NCI-H510A treated with DMSO at 0.1 percent for 48 hours (cell line): Measurements from ENCODE around the gene THSD4.
"Not testable (repeated sequence)": the region's sequence is repeated elsewhere in the genome, so short reads cannot be mapped to it uniquely, and the experiment has no call there.

Source experiments
- DNase-seq: peaks from one replicate; lab custom pipeline; 2025; lab: John Stamatoyannopoulos, UW

THSD4 gene

GRCh38 chr15:71718116-71718910 is 603.0 kb downstream of the THSD4 start:
- no peak for DNase-seq

- no peak for DNase-seq
Observed at GRCh38 chr15:71723344-71723743, 608.1 kb downstream of the THSD4 start.

DNA sequence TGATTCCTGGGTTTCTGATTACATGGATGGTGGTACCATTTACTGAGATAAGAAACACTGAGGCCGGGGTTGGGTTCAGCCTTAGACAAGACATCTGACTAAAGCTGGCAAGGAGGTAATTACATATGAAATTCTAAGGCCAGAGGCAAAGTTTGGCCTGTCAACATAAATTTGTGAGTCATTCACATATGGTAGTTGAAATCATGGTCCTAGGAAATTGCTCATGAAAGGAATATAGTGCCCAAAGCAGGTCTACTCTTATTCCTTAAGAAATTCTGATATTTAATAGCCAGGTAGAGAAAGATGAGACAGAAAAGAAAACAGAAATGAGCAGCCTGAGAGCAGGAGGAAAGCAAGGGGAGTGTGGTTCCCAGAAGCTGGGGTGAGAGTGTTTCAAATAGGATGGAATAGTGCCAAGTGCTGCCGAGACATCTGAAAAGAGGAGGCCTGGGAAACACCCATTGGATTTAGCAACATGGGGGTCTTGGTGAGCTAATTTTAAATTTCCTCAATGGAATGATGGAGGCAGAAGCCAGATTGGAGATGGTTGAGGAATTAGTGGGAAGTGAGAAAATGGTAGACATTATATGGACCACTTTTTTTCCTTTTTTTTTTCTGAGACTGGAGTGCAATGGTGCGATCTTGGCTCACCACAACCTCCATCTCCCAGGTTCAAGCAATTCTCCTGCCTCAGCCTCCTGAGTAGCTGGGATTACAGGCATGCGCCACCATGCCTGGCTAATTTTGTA is 610.1 kb downstream of the THSD4 start:
- DNase-seq = not testable (repeated sequence)

DNA sequence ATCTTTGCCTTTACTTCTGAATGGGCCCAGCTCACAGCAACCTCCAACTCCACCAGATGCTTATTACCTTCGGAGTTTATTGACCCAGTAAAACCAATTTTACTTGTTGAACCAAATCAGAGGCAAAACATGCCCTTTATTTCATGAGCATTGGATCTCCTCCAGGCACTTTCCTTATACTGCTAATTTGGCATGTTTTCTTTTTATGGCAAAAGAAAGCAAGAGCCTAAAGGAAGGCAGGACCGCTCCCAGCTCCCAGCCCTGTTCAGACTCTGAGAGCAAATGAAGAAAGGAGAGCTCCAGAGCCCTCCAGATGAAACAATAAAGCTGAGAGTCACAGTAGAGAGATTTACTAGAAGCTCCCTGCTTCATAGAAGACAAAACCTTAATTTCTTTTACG is 613.6 kb downstream of the THSD4 start:
- DNase-seq = no peak

DNA sequence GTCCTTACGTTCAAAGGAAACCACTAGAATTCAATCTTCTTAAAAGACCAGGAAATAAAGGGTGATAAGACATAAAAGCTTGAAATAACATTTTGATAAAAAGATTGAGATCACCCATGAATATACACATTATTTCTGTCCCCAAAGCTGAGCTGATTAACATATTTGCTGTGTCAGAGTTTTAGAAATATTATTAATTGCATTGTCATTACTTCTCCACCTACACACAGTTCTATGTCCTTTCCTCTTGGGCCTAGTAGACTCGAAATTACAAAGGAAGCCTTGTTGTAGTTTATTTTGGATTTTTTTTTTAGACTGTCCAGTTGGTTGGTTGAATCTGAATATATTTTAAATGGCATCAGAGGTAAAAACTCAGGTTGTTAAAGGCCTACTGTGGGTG is 614.0 kb downstream of the THSD4 start:
- no peak for DNase-seq

DNA sequence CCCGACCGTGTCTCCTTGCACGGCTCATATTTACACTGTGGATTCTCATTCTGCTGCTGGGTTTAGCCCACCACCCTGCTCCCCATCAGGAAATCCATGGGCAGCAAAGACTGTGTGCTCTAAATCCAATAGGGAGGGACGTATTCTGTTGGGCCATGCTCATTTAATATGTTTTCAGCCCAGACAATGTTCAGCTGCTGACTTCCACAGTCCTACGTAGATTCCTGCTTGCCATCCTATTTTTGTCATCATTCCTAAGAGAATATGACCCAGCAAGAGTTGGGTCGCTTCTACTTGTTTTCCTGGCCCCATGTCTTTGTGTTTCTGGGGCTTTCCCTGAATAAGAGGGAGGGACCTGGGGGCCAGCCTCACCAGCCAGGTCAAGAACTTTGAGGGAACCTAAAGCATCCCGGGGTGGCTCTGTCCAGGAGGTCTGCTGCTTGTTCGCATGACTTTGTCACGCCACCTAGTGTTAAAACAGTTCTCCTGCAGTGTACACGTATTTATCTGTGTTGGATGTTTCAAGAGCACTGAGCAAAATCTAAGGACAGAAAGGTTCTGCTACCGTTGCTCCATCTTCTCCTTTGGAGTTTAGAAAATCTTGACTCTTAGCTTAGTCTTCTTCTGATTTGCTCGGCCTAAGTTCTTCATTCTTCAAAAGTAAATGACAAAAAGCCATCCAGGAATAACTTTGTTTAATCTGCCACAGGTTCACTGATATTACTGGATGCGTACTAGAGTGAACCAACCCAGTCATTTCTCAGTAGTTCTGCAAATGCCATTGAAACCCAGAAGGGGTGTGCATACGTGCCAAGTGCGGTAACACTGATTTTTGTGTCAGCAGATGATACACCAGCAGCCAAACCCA is 615.2 kb downstream of the THSD4 start:
- peak; percentile 23 for DNase-seq

DNA sequence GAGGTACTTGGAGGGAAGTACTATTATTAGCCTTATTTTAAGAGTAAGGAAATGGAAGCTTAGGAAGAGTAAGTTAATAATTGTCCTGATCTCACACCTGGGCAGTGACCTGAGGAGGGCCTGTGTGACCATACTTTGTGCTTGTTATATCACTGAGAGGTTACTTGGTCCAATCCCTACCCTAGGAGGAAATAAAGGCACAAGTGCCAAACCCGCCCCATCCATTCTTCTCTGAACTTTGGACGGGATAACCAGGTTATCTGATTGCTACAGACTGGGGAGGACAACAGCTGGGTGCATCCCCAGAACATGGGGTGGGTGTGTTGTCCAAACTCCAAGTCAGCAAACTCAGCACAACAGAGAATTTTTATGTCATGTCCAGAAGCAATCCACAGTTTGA is 617.4 kb downstream of the THSD4 start:
- DNase-seq = no peak

GRCh38 chr15:71733122-71733521 is 617.9 kb downstream of the THSD4 start:
- DNase-seq = no peak

DNA sequence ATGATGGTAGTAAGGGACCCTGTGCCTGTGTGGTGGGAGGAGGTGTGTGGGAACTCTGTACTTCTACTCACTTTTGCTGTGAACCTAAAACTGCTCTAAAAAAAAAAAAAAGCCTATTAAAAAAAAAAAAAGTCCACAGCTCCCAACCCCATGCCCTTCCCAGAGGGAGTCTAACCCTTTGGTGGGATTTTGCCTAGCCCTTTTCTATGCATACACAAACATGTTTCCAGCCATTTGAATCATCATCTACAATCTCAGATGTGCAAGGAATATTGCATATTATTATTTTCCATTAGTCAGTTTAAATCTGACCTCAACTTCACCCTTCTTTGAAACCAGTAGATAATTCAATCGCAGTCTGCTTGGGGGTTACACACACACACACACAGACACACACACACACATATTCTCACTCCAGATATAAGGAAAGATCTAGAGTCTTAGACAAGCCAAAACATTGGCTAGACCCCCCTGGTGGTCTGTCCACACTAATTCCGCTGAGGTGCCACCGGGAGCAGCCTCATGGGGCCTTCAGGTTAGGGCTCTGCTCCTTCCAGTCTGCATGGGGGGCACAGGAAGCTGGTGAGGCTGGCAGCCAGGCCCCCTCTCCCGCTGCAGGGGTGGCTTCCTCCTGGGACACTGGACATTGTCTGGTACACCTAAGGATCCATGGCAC is 619.6 kb downstream of the THSD4 start:
- DNase-seq = no peak

DNA sequence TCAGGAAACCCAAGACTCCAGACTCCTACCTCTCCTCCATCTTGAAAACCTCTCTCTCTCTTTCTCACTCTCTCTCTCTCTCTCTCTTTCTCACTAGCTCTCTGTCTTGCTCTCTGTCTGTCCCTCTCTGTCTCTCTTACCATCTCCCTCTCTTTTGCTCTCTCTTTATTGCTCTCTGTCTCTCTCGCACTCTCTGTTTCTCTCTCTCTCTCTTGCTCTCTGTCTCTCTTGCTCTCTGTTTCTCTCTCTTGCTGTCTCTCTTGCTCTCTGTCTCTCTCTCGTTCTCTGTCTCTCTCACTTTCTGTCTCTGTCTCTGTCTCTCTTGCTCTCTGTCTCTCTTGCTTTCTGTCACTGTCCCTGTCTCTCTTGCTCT is 620.1 kb downstream of the THSD4 start:
- DNase-seq = no peak

DNA sequence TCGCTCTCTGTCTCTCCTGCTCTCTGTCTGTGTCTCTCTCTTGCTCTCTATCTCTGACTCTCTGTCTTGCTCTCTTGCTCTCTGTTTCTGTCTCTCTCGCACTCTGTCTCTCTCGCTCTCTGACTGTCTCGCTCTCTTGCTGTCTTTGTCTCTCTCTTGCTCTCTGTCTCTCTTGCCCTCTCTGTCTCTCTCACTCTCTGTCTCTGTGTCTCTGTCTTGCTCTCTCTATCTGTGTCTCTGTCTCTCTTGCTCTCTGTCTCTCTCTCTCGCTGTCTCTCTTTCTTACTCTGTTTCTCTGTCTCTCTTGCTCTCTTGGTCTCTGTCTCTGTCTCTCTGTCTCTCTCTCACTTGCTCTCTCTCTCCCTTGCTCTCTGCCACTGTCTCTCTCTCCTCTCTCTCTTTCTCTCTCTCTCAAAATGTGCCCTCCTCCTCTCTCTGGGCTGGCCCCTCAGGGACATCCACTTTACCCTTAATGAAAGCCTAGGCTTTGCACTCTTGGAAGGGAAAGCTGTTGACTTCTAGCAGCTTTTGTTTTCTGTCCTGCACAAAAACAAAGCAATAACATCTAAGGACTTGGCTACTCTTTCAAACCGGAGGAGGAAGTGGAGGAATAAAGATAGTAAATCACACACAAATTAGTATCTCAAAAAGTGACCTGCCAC is 621.1 kb downstream of the THSD4 start:
- DNase-seq = no peak

- DNase-seq = no peak
Observed at GRCh38 chr15:71737761-71738160, 622.5 kb downstream of the THSD4 start.

- no peak for DNase-seq
Observed at GRCh38 chr15:71739355-71739754, 624.1 kb downstream of the THSD4 start.

- no peak for DNase-seq
Observed at GRCh38 chr15:71742964-71743363, 627.7 kb downstream of the THSD4 start.

DNA sequence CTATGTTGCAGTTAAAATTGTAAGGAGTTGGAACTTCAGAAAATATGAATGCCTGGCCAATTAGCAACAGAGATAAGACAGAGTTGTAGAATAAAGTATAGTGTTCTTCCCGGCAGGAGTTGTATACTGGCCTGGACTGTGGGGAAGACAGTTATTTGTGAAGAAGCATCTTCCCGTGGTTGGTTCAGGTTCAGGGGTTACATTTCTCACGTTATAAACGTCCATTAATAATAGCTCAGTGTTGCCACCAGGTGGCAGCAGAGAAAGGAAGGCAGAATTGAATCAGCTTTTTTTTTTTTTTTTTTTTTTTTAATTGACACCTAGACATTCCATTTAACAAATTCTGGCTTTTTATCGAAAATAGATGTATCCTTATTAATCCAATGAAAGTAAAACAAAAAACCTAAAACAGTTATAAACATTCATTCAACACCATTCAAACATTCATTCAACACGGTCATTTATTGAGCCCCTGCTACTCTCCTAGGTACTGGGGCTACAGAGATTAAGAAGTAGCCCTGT is 628.7 kb downstream of the THSD4 start:
- peak; percentile 54 for DNase-seq

DNA sequence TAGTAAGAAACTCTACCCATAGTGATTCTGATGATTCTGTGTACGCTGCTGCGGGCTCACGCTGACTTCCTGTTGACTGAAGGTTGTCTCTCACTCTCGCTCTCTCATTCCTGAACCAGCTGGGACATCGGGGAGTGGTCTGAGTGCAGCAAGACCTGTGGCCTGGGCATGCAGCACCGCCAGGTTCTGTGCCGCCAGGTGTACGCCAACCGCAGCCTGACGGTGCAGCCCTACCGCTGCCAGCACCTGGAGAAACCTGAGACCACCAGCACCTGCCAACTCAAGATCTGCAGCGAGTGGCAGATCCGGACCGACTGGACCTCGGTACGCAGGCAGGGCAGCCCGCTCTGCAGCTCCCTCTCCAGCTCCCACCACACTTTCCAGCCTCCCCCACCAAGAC is 631.4 kb downstream of the THSD4 start:
- peak; percentile 82 for DNase-seq

DNA sequence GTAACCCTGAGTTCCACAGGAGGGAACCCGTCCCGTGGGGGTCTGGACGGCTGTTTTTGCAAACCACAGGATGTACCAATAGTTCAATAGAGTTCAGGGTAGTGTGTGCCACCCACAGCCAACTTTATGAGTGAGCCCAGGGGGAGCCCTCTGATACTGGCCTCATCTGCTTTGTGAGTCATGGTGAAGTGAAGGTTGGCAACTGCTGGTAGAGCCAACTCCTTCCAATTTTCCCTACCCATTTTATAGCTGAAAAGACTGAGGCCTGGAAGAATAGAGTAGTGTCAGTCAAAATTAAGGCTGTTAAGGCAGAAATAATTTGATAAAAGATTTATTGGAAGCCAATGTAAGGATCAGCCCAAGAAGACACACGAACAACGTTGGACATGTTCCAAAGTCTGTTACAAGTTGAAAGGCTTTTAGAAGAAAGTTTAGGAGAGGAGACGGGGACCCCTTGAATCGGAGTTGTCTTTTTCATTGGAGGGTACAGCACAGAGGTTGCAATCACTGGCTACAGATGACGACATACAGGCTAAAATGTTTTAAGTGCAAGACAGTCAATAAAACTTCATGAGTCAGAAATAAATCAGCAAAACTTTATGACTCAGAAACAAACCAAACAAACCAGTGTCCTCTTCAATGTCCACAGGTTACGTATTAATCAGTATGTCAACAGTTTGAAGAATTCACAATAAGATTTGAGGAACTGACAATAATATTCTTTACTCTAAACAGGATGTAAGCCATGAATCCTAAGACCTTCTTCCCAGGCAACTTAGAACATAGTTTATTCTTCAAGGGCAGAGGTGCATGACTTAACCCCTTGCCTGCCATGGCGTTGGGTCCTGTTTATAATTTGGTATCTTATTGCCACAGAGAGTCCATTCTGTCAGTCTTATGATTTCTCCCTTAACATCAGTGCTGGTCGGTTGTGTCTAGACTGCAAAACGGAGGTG is 632.1 kb downstream of the THSD4 start:
- peak; percentile 52 for DNase-seq

DNA sequence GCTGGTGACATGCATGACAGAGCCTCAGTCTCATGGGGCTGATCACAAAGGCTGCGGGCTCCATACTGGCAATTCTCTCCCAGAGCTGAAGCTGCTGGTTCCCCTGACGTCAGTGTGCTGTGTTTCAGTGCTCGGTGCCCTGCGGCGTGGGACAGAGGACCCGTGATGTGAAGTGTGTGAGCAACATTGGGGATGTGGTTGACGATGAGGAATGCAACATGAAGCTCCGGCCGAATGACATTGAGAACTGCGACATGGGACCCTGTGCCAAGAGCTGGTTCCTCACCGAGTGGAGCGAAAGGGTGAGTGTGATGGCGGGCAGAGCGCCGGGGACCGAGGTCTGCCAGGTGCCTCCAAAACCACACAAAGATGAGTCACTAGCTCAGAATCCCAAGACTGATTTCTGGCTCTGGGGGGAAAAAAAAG is 633.0 kb downstream of the THSD4 start:
- no peak for DNase-seq

DNA sequence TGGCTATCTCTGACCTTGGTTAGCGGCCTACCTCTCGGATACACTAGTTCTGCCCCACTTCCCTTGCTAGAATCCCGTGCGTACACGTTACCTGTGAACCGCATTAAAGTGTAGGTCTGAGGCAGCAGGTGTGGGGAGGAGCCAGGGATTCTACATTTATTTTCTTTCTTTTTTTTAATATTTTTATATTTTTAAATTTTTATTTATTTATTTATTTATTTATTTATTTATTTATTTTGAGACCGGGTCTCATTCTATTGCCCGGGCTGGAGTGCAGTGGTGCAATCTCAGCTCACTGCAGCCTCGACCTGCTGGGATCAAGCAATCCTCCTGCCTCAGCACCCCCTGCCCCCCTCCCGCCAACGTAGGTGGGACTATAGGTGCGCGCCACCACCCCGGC is 634.2 kb downstream of the THSD4 start:
- no peak for DNase-seq

GRCh38 chr15:71752128-71752527 is 636.9 kb downstream of the THSD4 start:
- no peak for DNase-seq
